Measurements from ENCODE around the gene TFCP2L1. TPM values are rescaled to one million over a fixed set of nuclear protein-coding genes. Genes with fewer than 3 reads are reported as not detected.

The TFCP2L1 gene
- total and polyA plus RNA-seq, 4 donors: 0.06 to 1.5 (median 0.36) TPM

DNA sequence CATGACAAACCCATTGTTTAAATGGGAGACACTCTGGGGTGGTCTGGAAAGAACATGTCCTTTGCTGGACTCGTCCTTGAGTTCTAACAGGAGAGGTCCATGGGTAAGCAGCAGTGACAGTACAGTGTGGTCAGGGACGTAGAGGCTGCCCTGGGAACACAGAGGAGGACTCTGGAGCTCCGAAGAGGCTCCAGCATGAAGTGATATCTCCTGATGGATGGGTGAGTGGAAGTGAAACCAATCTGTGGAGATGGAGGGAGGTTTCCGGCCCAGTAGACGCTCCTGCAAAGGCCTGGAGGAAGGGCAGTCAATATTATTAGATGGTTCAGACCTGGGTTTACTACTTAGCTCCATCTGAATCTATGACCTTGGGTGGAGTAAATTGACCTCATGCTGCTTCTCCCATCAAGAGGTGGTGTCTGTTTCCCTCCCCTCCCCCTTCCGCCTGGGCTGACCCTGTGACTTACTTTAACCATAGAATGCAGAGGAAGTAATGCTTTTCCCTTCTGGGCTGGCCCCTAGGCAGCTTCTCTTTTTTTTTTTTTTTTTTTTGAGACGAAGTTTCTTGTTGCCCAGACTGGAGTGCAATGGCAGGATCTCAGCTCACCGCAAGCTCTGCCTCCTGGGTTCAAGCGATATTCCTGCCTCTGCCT, 2.3 kb upstream of the TFCP2L1 start:
- 85% methylated on average over 9 of the region's 9 CpGs for WGBS
- no peak for DNase-seq (ENCODE audit: low spot score)
- H3K36me3 ChIP-seq (ENCODE audit: control insufficient read depth in 4 of 4, insufficient read depth in 3 of 4, low read depth in 1 of 4, low read length in 3 of 4): no peaks in the 10 kb centered on the region
- H3K4me3 ChIP-seq (ENCODE audit: low read depth in 1 of 3, low read length in 3 of 3): no peak overlapping the region
- peaks cover 0 to 2% (median under 1%) of the 10 kb centered on the region in 4 donors for H3K27me3 ChIP-seq (ENCODE audit: control insufficient read depth in 4 of 4, insufficient read depth in 4 of 4, low read length in 3 of 4)
- no peak for TF ChIP-seq RXRA (IDR thresholded peaks at IDR 0.05)
- no peak for TF ChIP-seq JUND (IDR thresholded peaks at IDR 0.05)
- TF ChIP-seq SP1 (IDR thresholded peaks at IDR 0.05): no peak
- no peak for TF ChIP-seq FOXA1 (IDR thresholded peaks at IDR 0.05)
- H3K4me1 ChIP-seq (ENCODE audit: control insufficient read depth in 4 of 4, insufficient read depth in 4 of 4, low read length in 3 of 4): peaks cover 6 to 25% (median 15%) of the 10 kb centered on the region in 4 donors
- no peak overlapping the region for H3K9ac ChIP-seq (ENCODE audit: low read depth in 1 of 2, low read length in 2 of 2)
- H3K9me3 ChIP-seq (ENCODE audit: control insufficient read depth in 4 of 4, low read length in 3 of 4): no peaks in the 10 kb centered on the region
- no peak overlapping the region for H3K27ac ChIP-seq (ENCODE audit: low read depth in 1 of 2, low read length in 2 of 2)

DNA sequence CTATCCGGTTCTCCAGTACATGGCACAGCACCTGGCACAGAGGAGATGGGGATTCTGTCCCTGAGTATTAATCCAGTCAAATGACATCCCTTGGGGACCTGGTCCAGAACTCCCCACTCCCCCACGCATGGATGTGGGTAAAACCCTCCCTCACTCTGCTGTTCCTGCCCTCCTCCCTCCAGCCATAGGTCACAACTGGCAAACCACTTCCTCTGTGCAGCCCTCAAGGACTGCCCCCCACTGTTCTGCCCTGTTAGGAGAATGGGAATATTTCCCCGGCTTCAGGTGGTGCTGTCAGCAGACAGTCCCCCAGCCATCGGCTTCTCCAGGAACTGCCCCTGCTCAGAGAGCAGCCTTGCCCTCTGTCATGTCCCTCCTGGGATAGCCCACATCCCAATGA, 1.5 kb upstream of the TFCP2L1 start:
- WGBS: 72% methylated on average over 4 of the region's 4 CpGs
- no peak for DNase-seq (ENCODE audit: low spot score)
- TF ChIP-seq YY1 (IDR thresholded peaks at IDR 0.05) (no peak), TAF1 (conservative IDR thresholded peaks at IDR 0.05) (no peak), NR2F2 (IDR thresholded peaks at IDR 0.05) (no peak), FOXA1 (IDR thresholded peaks at IDR 0.05) (no peak), SP1 (IDR thresholded peaks at IDR 0.05) (no peak), HNF4G (IDR thresholded peaks at IDR 0.05) (no peak), RXRA (IDR thresholded peaks at IDR 0.05) (no peak), FOXA2 (IDR thresholded peaks at IDR 0.05) (no peak), JUND (IDR thresholded peaks at IDR 0.05) (no peak), EGR1 (IDR thresholded peaks at IDR 0.05; ENCODE audit: low read depth in 2 of 2) (no peak)
- TF ChIP-seq, protein P1, sequence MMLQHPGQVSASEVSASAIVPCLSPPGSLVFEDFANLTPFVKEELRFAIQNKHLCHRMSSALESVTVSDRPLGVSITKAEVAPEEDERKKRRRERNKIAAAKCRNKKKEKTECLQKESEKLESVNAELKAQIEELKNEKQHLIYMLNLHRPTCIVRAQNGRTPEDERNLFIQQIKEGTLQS (IDR thresholded peaks at IDR 0.05): no peak
- TF ChIP-seq, protein P2, sequence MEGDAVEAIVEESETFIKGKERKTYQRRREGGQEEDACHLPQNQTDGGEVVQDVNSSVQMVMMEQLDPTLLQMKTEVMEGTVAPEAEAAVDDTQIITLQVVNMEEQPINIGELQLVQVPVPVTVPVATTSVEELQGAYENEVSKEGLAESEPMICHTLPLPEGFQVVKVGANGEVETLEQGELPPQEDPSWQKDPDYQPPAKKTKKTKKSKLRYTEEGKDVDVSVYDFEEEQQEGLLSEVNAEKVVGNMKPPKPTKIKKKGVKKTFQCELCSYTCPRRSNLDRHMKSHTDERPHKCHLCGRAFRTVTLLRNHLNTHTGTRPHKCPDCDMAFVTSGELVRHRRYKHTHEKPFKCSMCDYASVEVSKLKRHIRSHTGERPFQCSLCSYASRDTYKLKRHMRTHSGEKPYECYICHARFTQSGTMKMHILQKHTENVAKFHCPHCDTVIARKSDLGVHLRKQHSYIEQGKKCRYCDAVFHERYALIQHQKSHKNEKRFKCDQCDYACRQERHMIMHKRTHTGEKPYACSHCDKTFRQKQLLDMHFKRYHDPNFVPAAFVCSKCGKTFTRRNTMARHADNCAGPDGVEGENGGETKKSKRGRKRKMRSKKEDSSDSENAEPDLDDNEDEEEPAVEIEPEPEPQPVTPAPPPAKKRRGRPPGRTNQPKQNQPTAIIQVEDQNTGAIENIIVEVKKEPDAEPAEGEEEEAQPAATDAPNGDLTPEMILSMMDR (IDR thresholded peaks at IDR 0.05; ENCODE audit: low read depth, low read length, missing input control): no peak
- TF ChIP-seq, protein P3, sequence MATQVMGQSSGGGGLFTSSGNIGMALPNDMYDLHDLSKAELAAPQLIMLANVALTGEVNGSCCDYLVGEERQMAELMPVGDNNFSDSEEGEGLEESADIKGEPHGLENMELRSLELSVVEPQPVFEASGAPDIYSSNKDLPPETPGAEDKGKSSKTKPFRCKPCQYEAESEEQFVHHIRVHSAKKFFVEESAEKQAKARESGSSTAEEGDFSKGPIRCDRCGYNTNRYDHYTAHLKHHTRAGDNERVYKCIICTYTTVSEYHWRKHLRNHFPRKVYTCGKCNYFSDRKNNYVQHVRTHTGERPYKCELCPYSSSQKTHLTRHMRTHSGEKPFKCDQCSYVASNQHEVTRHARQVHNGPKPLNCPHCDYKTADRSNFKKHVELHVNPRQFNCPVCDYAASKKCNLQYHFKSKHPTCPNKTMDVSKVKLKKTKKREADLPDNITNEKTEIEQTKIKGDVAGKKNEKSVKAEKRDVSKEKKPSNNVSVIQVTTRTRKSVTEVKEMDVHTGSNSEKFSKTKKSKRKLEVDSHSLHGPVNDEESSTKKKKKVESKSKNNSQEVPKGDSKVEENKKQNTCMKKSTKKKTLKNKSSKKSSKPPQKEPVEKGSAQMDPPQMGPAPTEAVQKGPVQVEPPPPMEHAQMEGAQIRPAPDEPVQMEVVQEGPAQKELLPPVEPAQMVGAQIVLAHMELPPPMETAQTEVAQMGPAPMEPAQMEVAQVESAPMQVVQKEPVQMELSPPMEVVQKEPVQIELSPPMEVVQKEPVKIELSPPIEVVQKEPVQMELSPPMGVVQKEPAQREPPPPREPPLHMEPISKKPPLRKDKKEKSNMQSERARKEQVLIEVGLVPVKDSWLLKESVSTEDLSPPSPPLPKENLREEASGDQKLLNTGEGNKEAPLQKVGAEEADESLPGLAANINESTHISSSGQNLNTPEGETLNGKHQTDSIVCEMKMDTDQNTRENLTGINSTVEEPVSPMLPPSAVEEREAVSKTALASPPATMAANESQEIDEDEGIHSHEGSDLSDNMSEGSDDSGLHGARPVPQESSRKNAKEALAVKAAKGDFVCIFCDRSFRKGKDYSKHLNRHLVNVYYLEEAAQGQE (IDR thresholded peaks at IDR 0.05): no peak
- TF ChIP-seq, protein P4, sequence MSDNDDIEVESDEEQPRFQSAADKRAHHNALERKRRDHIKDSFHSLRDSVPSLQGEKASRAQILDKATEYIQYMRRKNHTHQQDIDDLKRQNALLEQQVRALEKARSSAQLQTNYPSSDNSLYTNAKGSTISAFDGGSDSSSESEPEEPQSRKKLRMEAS (IDR thresholded peaks at IDR 0.05): no peak
- H3K4me1 ChIP-seq (ENCODE audit: control insufficient read depth in 4 of 4, insufficient read depth in 4 of 4, low read length in 3 of 4): peaks cover 6 to 26% (median 16%) of the 10 kb centered on the region in 4 donors
- H3K27ac ChIP-seq (ENCODE audit: low read depth in 1 of 2, low read length in 2 of 2): no peak overlapping the region
- H3K4me3 ChIP-seq (ENCODE audit: low read depth in 1 of 3, low read length in 3 of 3): no peak overlapping the region
- H3K9me3 ChIP-seq (ENCODE audit: control insufficient read depth in 4 of 4, low read length in 3 of 4): no peaks in the 10 kb centered on the region
- peaks cover 0 to 2% (median under 1%) of the 10 kb centered on the region in 4 donors for H3K27me3 ChIP-seq (ENCODE audit: control insufficient read depth in 4 of 4, insufficient read depth in 4 of 4, low read length in 3 of 4)
- no peaks in the 10 kb centered on the region for H3K36me3 ChIP-seq (ENCODE audit: control insufficient read depth in 4 of 4, insufficient read depth in 3 of 4, low read depth in 1 of 4, low read length in 3 of 4)
- no peak overlapping the region for H3K9ac ChIP-seq (ENCODE audit: low read depth in 1 of 2, low read length in 2 of 2)

Data from liver (tissue), 9 donors.